ENCODE results near the gene KATNAL1.

The KATNAL1 gene

GRCh38 chr13:30307194-30307970, at the start of gene KATNAL1:
Gene KATNAL1 (minus strand): TSS chr13:30307551. CDS start chr13:30283777, 23,774 bp downstream.
- peak; percentile 70 for TF ChIP-seq POLR2A (IDR thresholded peaks at IDR 0.05; ENCODE audit: low read length)
- no peak for TF ChIP-seq GATA1 (IDR thresholded peaks at IDR 0.05; ENCODE audit: low read depth, low read length)
- peak; percentile 95 to 96 for DNase-seq

GRCh38 chr13:30355839-30356238, 48.5 kb upstream of the KATNAL1 start:
- TF ChIP-seq GATA1 (IDR thresholded peaks at IDR 0.05; ENCODE audit: low read depth, low read length) (no peak), POLR2A (IDR thresholded peaks at IDR 0.05; ENCODE audit: low read length) (no peak)
- no peak for DNase-seq

- TF ChIP-seq GATA1 (IDR thresholded peaks at IDR 0.05; ENCODE audit: low read depth, low read length) (no peak), POLR2A (IDR thresholded peaks at IDR 0.05; ENCODE audit: low read length) (no peak)
- DNase-seq = peak; percentile 38 to 51
These were observed 48.0 kb upstream of the KATNAL1 start for GRCh38 chr13:30355384-30355699.

- DNase-seq = no peak
- TF ChIP-seq POLR2A (IDR thresholded peaks at IDR 0.05; ENCODE audit: low read length) = no peak
- no peak for TF ChIP-seq GATA1 (IDR thresholded peaks at IDR 0.05; ENCODE audit: low read depth, low read length)
These were observed 47.4 kb upstream of the KATNAL1 start for GRCh38 chr13:30354493-30355383.

- TF ChIP-seq POLR2A (IDR thresholded peaks at IDR 0.05; ENCODE audit: low read length) = no peak
- no peak for TF ChIP-seq GATA1 (IDR thresholded peaks at IDR 0.05; ENCODE audit: low read depth, low read length)
- DNase-seq = no peak
These were observed 46.3 kb upstream of the KATNAL1 start for GRCh38 chr13:30353471-30354215.

GRCh38 chr13:30353060-30353459, 45.7 kb upstream of the KATNAL1 start:
- TF ChIP-seq POLR2A (IDR thresholded peaks at IDR 0.05; ENCODE audit: low read length) (no peak), GATA1 (IDR thresholded peaks at IDR 0.05; ENCODE audit: low read depth, low read length) (no peak)

GRCh38 chr13:30352121-30352520, 44.8 kb upstream of the KATNAL1 start:
- no peak for DNase-seq
- TF ChIP-seq POLR2A (IDR thresholded peaks at IDR 0.05; ENCODE audit: low read length) (no peak), GATA1 (IDR thresholded peaks at IDR 0.05; ENCODE audit: low read depth, low read length) (no peak)

More at GRCh38 chr13:30353060-30353459, 45.7 kb upstream of the KATNAL1 start:
- DNase-seq = no peak

GRCh38 chr13:30346789-30347167, 39.4 kb upstream of the KATNAL1 start:
- no peak for DNase-seq
- TF ChIP-seq POLR2A (IDR thresholded peaks at IDR 0.05; ENCODE audit: low read length) (no peak), GATA1 (IDR thresholded peaks at IDR 0.05; ENCODE audit: low read depth, low read length) (no peak)

- TF ChIP-seq POLR2A (IDR thresholded peaks at IDR 0.05; ENCODE audit: low read length) = no peak
- TF ChIP-seq GATA1 (IDR thresholded peaks at IDR 0.05; ENCODE audit: low read depth, low read length) = no peak
- DNase-seq = no peak
These were observed 38.9 kb upstream of the KATNAL1 start for GRCh38 chr13:30346153-30346788.

GRCh38 chr13:30345426-30346100, 38.2 kb upstream of the KATNAL1 start:
- no peak for TF ChIP-seq POLR2A (IDR thresholded peaks at IDR 0.05; ENCODE audit: low read length)
- TF ChIP-seq GATA1 (IDR thresholded peaks at IDR 0.05; ENCODE audit: low read depth, low read length) = no peak
- no peak for DNase-seq

- TF ChIP-seq POLR2A (IDR thresholded peaks at IDR 0.05; ENCODE audit: low read length) = no peak
- TF ChIP-seq GATA1 (IDR thresholded peaks at IDR 0.05; ENCODE audit: low read depth, low read length) = no peak
- DNase-seq = no peak
These were observed 34.6 kb upstream of the KATNAL1 start for GRCh38 chr13:30341815-30342570.

All from erythroblast (primary cell).